K562 (cell line): ENCODE measurements around the gene ABI2. TPM values are rescaled to one million over a fixed set of nuclear protein-coding genes. Genes with fewer than 3 reads are reported as not detected.

ENCODE experiments used
- ATAC-seq: fragments of 200-7000 bp; cut with Tn5 transposase; 3 replicates; pipeline ENCODE4 v1.9.1; 2020; ENCODE audit warnings: moderate library complexity
- BruUV-seq: library from RNA; stranded (reverse); fragments of 400-500 nt; replicated peaks from 2 replicates; lab custom pipeline; 2021; lab: Mats Ljungman, UMichigan
- CTCF ChIA-PET: fragments of 300-600 bp; formaldehyde crosslinking; extraction: SDS; loops from one replicate; lab custom pipeline; 2021; ENCODE audit warnings: low intra/inter-chr PET ratio; lab: Yijun Ruan, JAX
- POLR2A ChIA-PET: fragments of 300-600, 350-650 bp; sonication (Branson Sonifier 250); formaldehyde crosslinking; extraction: SDS; loops from one replicate; lab custom pipeline; 2021; ENCODE audit warnings: antibody characterized with exemption, inconsistent platforms; lab: Yijun Ruan, JAX
- DNase-seq, 4 experiments: peaks; one replicate each; pipeline versions ENCODE4 v3.0.0 to v3.0.0-alpha.2; 2011 to 2018; ENCODE audit warnings: low spot score in 3 of 4, mixed read lengths in 3 of 4; ENCODE audit errors: extremely low read depth in 1 of 4
- FAIRE-seq: peaks from 2 replicates; lab custom pipeline; 2011; peaks lifted over from hg19 to GRCh38; lab: Jason Lieb, UNC
- H2AFZ ChIP-seq: 2 replicates; pipeline ENCODE4 v1.6.0; 2011; ENCODE audit warnings: low read depth, low read length, control low read depth, inconsistent platforms
- H3K27ac ChIP-seq: fragments of 200-600 bp; 3 replicates; pipeline ENCODE4 v1.8.0; 2011; ENCODE audit warnings: low read depth, mild to moderate bottlenecking, control low read depth, inconsistent platforms, low read length, moderate library complexity, mixed read lengths; ENCODE audit errors: extremely low read depth
- H3K27me3 ChIP-seq, 2 experiments: fragments of 300-600 bp in 1 of 2; 2 replicates in 1 of 2; 3 replicates in 1 of 2; pipeline versions ENCODE4 v1.6.0 to v1.8.0; 2011; ENCODE audit warnings: inconsistent platforms in 2 of 2, low read length in 2 of 2, mild to moderate bottlenecking in 1 of 2, mixed read lengths in 1 of 2, moderate library complexity in 1 of 2; ENCODE audit not compliant: control insufficient read depth in 2 of 2, insufficient read depth in 2 of 2
- H3K36me3 ChIP-seq: fragments of 300-600 bp; 3 replicates; pipeline ENCODE4 v1.8.0; 2011; ENCODE audit warnings: mild to moderate bottlenecking, low read length, inconsistent platforms; ENCODE audit not compliant: control insufficient read depth, insufficient read depth
- H3K4me1 ChIP-seq, 2 experiments: fragments of 200-600 bp in 1 of 2; replicated peaks in 1 of 2; 2 replicates in 1 of 2; 3 replicates in 1 of 2; pipeline versions ENCODE4 v1.5.1 to v1.8.0; 2011; ENCODE audit warnings: inconsistent platforms in 2 of 2, low read length in 2 of 2, mild to moderate bottlenecking in 1 of 2, mixed read lengths in 1 of 2, moderate library complexity in 1 of 2; ENCODE audit not compliant: control insufficient read depth in 2 of 2, insufficient read depth in 2 of 2
- H3K4me2 ChIP-seq: 2 replicates; pipeline ENCODE4 v1.6.1; 2011; ENCODE audit warnings: low read length, control low read depth, inconsistent platforms, mixed read lengths; ENCODE audit not compliant: insufficient read depth
- H3K4me3 ChIP-seq: fragments of 200-600 bp; sonication (generic), shearing (Covaris generic); 2 replicates; pipeline ENCODE4 v1.5.1; 2016; ENCODE audit warnings: control low read depth, inconsistent platforms
- H3K79me2 ChIP-seq: fragments of 200-600 bp; 3 replicates; pipeline ENCODE4 v1.8.0; 2011; ENCODE audit warnings: low read length, inconsistent platforms; ENCODE audit not compliant: control insufficient read depth, insufficient read depth
- H3K9ac ChIP-seq, 2 experiments: 2 replicates each; pipeline versions ENCODE4 v1.6.0 to v1.6.1; 2011; ENCODE audit warnings: low read depth in 2 of 2, low read length in 2 of 2, control low read depth in 1 of 2, inconsistent platforms in 1 of 2, mild to moderate bottlenecking in 1 of 2, mixed read lengths in 1 of 2; ENCODE audit not compliant: insufficient read depth in 1 of 2
- H3K9me1 ChIP-seq: one replicate; pipeline ENCODE4 v1.6.0; 2011; ENCODE audit warnings: inconsistent platforms, mild to moderate bottlenecking, low read length, moderate library complexity; ENCODE audit not compliant: control insufficient read depth, insufficient read depth
- H3K9me3 ChIP-seq: replicated peaks from 2 replicates; pipeline ENCODE4 v1.5.1; 2011; ENCODE audit warnings: low read depth, low read length, inconsistent platforms; ENCODE audit not compliant: control insufficient read depth, insufficient read depth
- H4K20me1 ChIP-seq: replicated peaks from 2 replicates; pipeline ENCODE4 v1.6.1; 2011; ENCODE audit warnings: low read length, inconsistent platforms, mixed read lengths; ENCODE audit not compliant: control insufficient read depth, insufficient read depth
- CBFA2T3 ChIP-seq: fragments of 450-650 bp; IDR thresholded peaks from 2 replicates; pipeline ENCODE4 v1.6.1; 2017
- CCNT2 ChIP-seq: IDR thresholded peaks from 2 replicates; pipeline ENCODE4 v1.6.1; 2011; ENCODE audit warnings: borderline replicate concordance, low read depth, mild to moderate bottlenecking, moderate library complexity, mixed read lengths, low read length; ENCODE audit not compliant: insufficient read length; ENCODE audit errors: extremely low read depth
- CGGBP1 ChIP-seq: fragments of 250-450 bp; sonication (Bioruptor Pico); IDR thresholded peaks from 2 replicates; pipeline ENCODE4 v1.9.0; 2021; ENCODE audit warnings: mild to moderate bottlenecking
- COPS2 ChIP-seq: fragments of 450-650 bp; conservative IDR thresholded peaks from 2 replicates; pipeline ENCODE4 v1.6.1; 2016; ENCODE audit warnings: mild to moderate bottlenecking, moderate library complexity
- CUX1 ChIP-seq: fragments of 200-800 bp; sonication (Bioruptor generic); IDR thresholded peaks from 2 replicates; pipeline ENCODE4 v1.6.1; 2016; ENCODE audit warnings: missing genetic modification characterization, missing compliant biosample characterization
- HCFC1 ChIP-seq: IDR thresholded peaks from 2 replicates; pipeline ENCODE4 v1.6.1; 2012; ENCODE audit warnings: low read depth, low read length, improper control_type of control experiment
- IRF2 ChIP-seq: sonication (generic); formaldehyde crosslinking; IDR thresholded peaks from 2 replicates; pipeline ENCODE4 v1.8.1; 2022; ENCODE audit warnings: mild to moderate bottlenecking, missing genetic modification reagents
- NR2C1 ChIP-seq, 2 experiments: fragments of 450-650 bp; IDR thresholded peaks; 2 replicates each; pipeline ENCODE4 v1.6.1; 2017; ENCODE audit warnings: mild to moderate bottlenecking in 2 of 2, antibody characterized with exemption in 1 of 2, inconsistent platforms in 1 of 2, missing compliant biosample characterization in 1 of 2, missing genetic modification characterization in 1 of 2
- PHF20 ChIP-seq: fragments of 450-650 bp; IDR thresholded peaks from 2 replicates; pipeline ENCODE4 v1.6.1; 2018; ENCODE audit not compliant: partially characterized antibody
- RBBP5 ChIP-seq: fragments of 200-600 bp; sonication (generic); IDR thresholded peaks from 2 replicates; pipeline ENCODE4 v1.6.1; 2012; ENCODE audit warnings: borderline replicate concordance, mild to moderate bottlenecking, low read length, control low read depth, inconsistent platforms; ENCODE audit not compliant: insufficient read depth, poor library complexity, severe bottlenecking
- TAF9B ChIP-seq: fragments of 450-650 bp; IDR thresholded peaks from 2 replicates; pipeline ENCODE4 v1.6.1; 2018; ENCODE audit warnings: mild to moderate bottlenecking; ENCODE audit not compliant: partially characterized antibody
- ZKSCAN3 ChIP-seq: fragments of 250-450 bp; sonication (Bioruptor Pico); IDR thresholded peaks from 2 replicates; pipeline ENCODE4 v1.4.0; 2020
- ZNF124 ChIP-seq: sonication (generic); formaldehyde crosslinking; IDR thresholded peaks from 2 replicates; pipeline ENCODE4 v1.8.1; 2022; ENCODE audit warnings: missing genetic modification reagents
- WGBS: fragments of 100-300 bp; shearing (Covaris generic); methylation state at CpG from one replicate; pipeline ENCODE4 v1.1.6; 2016; ENCODE audit warnings: low coverage, mixed read lengths; ENCODE audit not compliant: insufficient coverage; ENCODE audit errors: missing lambda C conversion rate; 5-methylcytosine and 5-hydroxymethylcytosine counted together
- in situ Hi-C: fragments of 300-500 bp; cut with MboI; formaldehyde crosslinking; loops from 4 replicates; pipeline ENCODE4 v1.15.0; 2018; ENCODE audit warnings: inconsistent platforms, mixed read lengths
- intact Hi-C: fragments of 100-400 bp; cut with micrococcal nuclease; formaldehyde crosslinking; loops from 2 replicates; pipeline ENCODE4 v1.14.2; 2022
- polyA plus RNA-seq, 8 experiments: library from polyadenylated mRNA; depleted of rRNA in 4 of 8; stranded (reverse) in 5 of 8; unstranded in 3 of 8; fragments of >200 nt; fragmentation: Nextera tagmentation in 2 of 8; fragmentation: Illumina TruSeq in 1 of 8; extraction: Ambion mirVana in 2 of 8; extraction: Trizol in 1 of 8; gene quantifications; 2 replicates each; pipeline versions ENCODE4 v1.2.1 to v1.2.3, GENCODE V29; 2011 to 2014; ENCODE audit warnings: inconsistent platforms in 1 of 8, missing spikeins in 1 of 8
- total RNA-seq, 7 experiments: library from RNA; depleted of rRNA in 6 of 7; stranded (reverse); fragments of >200 nt in 6 of 7; fragmentation: Illumina TruSeq in 2 of 7; extraction: Trizol in 2 of 7; gene quantifications; 2 replicates each; pipeline versions ENCODE4 v1.2.1 to v1.2.3, GENCODE V29; 2011 to 2021; ENCODE audit warnings: low replicate concordance in 1 of 7

Gene ABI2
- total and polyA plus RNA-seq, 9 of the 15 experiments (the other 6 are each of a cell fraction or from before 2014, with no cell fraction given): 5.3 to 24.3 (median 12.2) TPM

DNA sequence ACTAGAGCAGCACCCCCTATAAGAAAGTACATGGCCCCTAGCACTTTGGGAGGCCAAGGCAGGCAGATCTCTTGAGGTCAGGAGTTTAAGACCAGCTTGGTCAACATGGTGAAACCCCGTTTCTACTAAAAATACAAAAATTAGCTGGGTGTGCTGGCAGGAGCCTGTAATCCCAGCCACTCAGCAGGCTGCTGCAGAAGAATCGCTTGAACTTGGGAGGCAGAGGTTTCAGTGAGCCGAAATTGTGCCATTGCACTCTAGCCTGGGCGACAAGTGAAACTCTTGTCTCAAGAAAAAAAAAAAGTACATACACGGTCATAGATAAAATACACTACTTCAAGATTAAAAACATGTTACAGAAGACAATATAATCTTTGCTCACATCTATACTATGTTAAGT lies 143.1 kb downstream of the ABI2 start:
- Histone ChIP-seq H3K4me2 (no peak overlapping the region), H2AFZ (no peak overlapping the region), H3K79me2 (no peaks in the 10 kb centered on the region), H3K4me3 (no peak overlapping the region), H3K27ac (no peak overlapping the region), H3K36me3 (no peaks in the 10 kb centered on the region), H3K9me1 (no peaks in the 10 kb centered on the region), H3K27me3 (no peaks in the 10 kb centered on the region), H3K9ac (no peak overlapping the region), H3K4me1 (no peaks in the 10 kb centered on the region), H3K9me3 (no peaks in the 10 kb centered on the region), H4K20me1 (no peaks in the 10 kb centered on the region)
- TF ChIP-seq TAF9B: no peak
- no peak for TF ChIP-seq PHF20
- TF ChIP-seq IRF2: no peak
- TF ChIP-seq CGGBP1: no peak
- TF ChIP-seq CBFA2T3: no peak
- no peak for TF ChIP-seq NR2C1 (IDR thresholded peaks at IDR 0.05)
- no peak for TF ChIP-seq NR2C1 (tag; IDR thresholded peaks at IDR 0.05)
- no peak for TF ChIP-seq COPS2
- no peak for TF ChIP-seq ZKSCAN3
- TF ChIP-seq RBBP5: no peak
- TF ChIP-seq CCNT2: no peak
- TF ChIP-seq HCFC1: no peak
- no peak for TF ChIP-seq ZNF124
- TF ChIP-seq CUX1 (CRISPR knock-in tag): no peak
- ChIA-PET POLR2A (no interaction called here), CTCF (no interaction called here)
- in situ Hi-C loops: loop anchor here (25.0 kb wide), 1 partner anchor 884 kb away; no protein-coding TSS in a partner anchor
- intact Hi-C loops: no loop called here
- DNase-seq (no peak), ATAC-seq (no peak), FAIRE-seq (no peak)
- 10% methylated on average over 2 of the region's 5 CpGs for WGBS
- no TSS peak for BruUV-seq
